GM23338 (cell line): ENCODE measurements around the gene DNAJC11. TPM values are rescaled to one million over a fixed set of nuclear protein-coding genes. Genes with fewer than 3 reads are reported as not detected.

Source experiments
- ATAC-seq: fragments of 200-7000 bp; cut with Tn5 transposase; 3 replicates; pipeline ENCODE4 v1.9.1; 2020
- DNase-seq: peaks from one replicate; pipeline ENCODE4 v3.0.0-alpha.2; 2015; ENCODE audit warnings: low spot score
- H2AFZ ChIP-seq: fragments of 200-600 bp; sonication (generic); 2 replicates; pipeline ENCODE4 v1.8.0; 2016; ENCODE audit warnings: antibody characterized with exemption, mild to moderate bottlenecking, moderate library complexity
- H3F3A ChIP-seq: fragments of 200-600 bp; sonication (generic); replicated peaks from 2 replicates; pipeline ENCODE4 v1.8.0; 2017; ENCODE audit warnings: antibody characterized with exemption, mixed run types, low read depth
- H3K27ac ChIP-seq: fragments of 200-600 bp; sonication (generic); 2 replicates; pipeline ENCODE4 v1.6.1; 2016; ENCODE audit warnings: low read depth
- H3K27me3 ChIP-seq: fragments of 200-600 bp; sonication (generic); 2 replicates; pipeline ENCODE4 v1.8.0; 2016; ENCODE audit warnings: mild to moderate bottlenecking, mixed run types, moderate library complexity; ENCODE audit not compliant: insufficient read depth
- H3K36me3 ChIP-seq: fragments of 200-600 bp; sonication (generic); 2 replicates; pipeline ENCODE4 v1.8.0; 2016; ENCODE audit warnings: mild to moderate bottlenecking; ENCODE audit not compliant: insufficient read depth
- H3K4me1 ChIP-seq: fragments of 200-600 bp; sonication (generic); 2 replicates; pipeline ENCODE4 v1.8.0; 2016; ENCODE audit warnings: mild to moderate bottlenecking, moderate library complexity; ENCODE audit not compliant: insufficient read depth
- H3K4me2 ChIP-seq: fragments of 200-600 bp; sonication (generic); 2 replicates; pipeline ENCODE4 v1.7.1; 2017; ENCODE audit warnings: mixed run types
- H3K4me3 ChIP-seq: fragments of 200-600 bp; sonication (generic); 2 replicates; pipeline ENCODE4 v1.6.1; 2016; ENCODE audit warnings: mixed run types
- H3K79me2 ChIP-seq: fragments of 200-600 bp; sonication (generic); replicated peaks from 2 replicates; pipeline ENCODE4 v1.8.0; 2017; ENCODE audit warnings: mild to moderate bottlenecking; ENCODE audit not compliant: insufficient read depth
- H3K9me2 ChIP-seq: fragments of 200-600 bp; sonication (generic); 2 replicates; pipeline ENCODE4 v1.8.0; 2017; ENCODE audit not compliant: insufficient read depth
- H4K20me1 ChIP-seq: fragments of 200-600 bp; sonication (generic); replicated peaks from 2 replicates; pipeline ENCODE4 v1.8.0; 2017; ENCODE audit warnings: mild to moderate bottlenecking; ENCODE audit not compliant: insufficient read depth
- H3K27ac Mint-ChIP-seq: 2 replicates; pipeline ENCODE4 v1.8.0; 2020; ENCODE audit warnings: inconsistent platforms, mild to moderate bottlenecking, moderate library complexity, mixed read lengths
- H3K27me3 Mint-ChIP-seq: 3 replicates; pipeline ENCODE4 v1.8.0; 2022; ENCODE audit warnings: low read depth, mild to moderate bottlenecking, moderate library complexity, mixed read lengths, inconsistent platforms; ENCODE audit not compliant: insufficient read depth, poor library complexity
- H3K36me3 Mint-ChIP-seq: 3 replicates; pipeline ENCODE4 v1.8.0; 2021; ENCODE audit warnings: low read depth, mild to moderate bottlenecking, inconsistent platforms, moderate library complexity, mixed read lengths
- H3K4me1 Mint-ChIP-seq: 3 replicates; pipeline ENCODE4 v1.8.0; 2020; ENCODE audit warnings: mild to moderate bottlenecking, inconsistent platforms, mixed read lengths
- H3K4me3 Mint-ChIP-seq: 3 replicates; pipeline ENCODE4 v1.8.0; 2021; ENCODE audit warnings: moderate library complexity, mild to moderate bottlenecking, inconsistent platforms, mixed read lengths
- H3K9me3 Mint-ChIP-seq: 3 replicates; pipeline ENCODE4 v1.8.0; 2020; ENCODE audit warnings: moderate library complexity, mild to moderate bottlenecking, inconsistent platforms, mixed read lengths
- CREB1 ChIP-seq: fragments of 250-450 bp; sonication (Bioruptor Pico); IDR thresholded peaks from 2 replicates; pipeline ENCODE4 v1.5.0; 2020; ENCODE audit warnings: low read depth, mild to moderate bottlenecking, moderate library complexity
- EZH2 ChIP-seq: fragments of 200-600 bp; sonication (generic); IDR thresholded peaks from one replicate; pipeline ENCODE4 v1.8.0; 2017; ENCODE audit warnings: antibody characterized with exemption, mild to moderate bottlenecking, low read depth; ENCODE audit not compliant: unreplicated experiment
- EZH2phosphoT487 ChIP-seq: fragments of 200-600 bp; sonication (generic); IDR thresholded peaks from one replicate; pipeline ENCODE4 v1.8.1; 2018; ENCODE audit warnings: antibody characterized with exemption; ENCODE audit not compliant: unreplicated experiment
- JUNB ChIP-seq: IDR thresholded peaks from one replicate; pipeline ENCODE4 v1.6.1; 2016; ENCODE audit warnings: antibody characterized with exemption; ENCODE audit not compliant: unreplicated experiment
- NANOG ChIP-seq: IDR thresholded peaks from 2 replicates; pipeline ENCODE4 v1.6.1; 2016; ENCODE audit warnings: antibody characterized with exemption, borderline replicate concordance
- POLR2AphosphoS5 ChIP-seq: IDR thresholded peaks from 2 replicates; pipeline ENCODE4 v1.6.1; 2016; ENCODE audit warnings: antibody characterized with exemption, low read depth
- STAT1 ChIP-seq: IDR thresholded peaks from one replicate; pipeline ENCODE4 v1.6.1; 2016; ENCODE audit warnings: antibody characterized with exemption; ENCODE audit not compliant: unreplicated experiment
- ZNF331 ChIP-seq: fragments of 250-450 bp; sonication (Bioruptor Pico); IDR thresholded peaks from 2 replicates; pipeline ENCODE4 v1.5.0; 2020; ENCODE audit warnings: low read depth, mild to moderate bottlenecking, moderate library complexity
- polyA plus RNA-seq: library from polyadenylated mRNA; unstranded; fragments of >200 nt; fragmentation: Nextera tagmentation; extraction: Ambion mirVana; gene quantifications from 2 replicates; pipeline ENCODE4 v1.2.1, GENCODE V29; 2016
- total RNA-seq: library from RNA; depleted of rRNA; stranded (reverse); fragments of >200 nt; shearing (Covaris generic); gene quantifications from 2 replicates; pipeline ENCODE4 v1.2.3, GENCODE V29; 2014
- TF ChIP-seq, protein P1 (sequence below): fragments of 250-450 bp; sonication (Bioruptor Pico); IDR thresholded peaks from 2 replicates; pipeline ENCODE4 v1.5.0; 2020; ENCODE audit warnings: mild to moderate bottlenecking, moderate library complexity
- TF ChIP-seq, protein P2 (sequence below), 2 experiments: fragments of 200-600 bp in 1 of 2; sonication (generic) in 1 of 2; conservative IDR thresholded peaks; 2 replicates each; pipeline versions ENCODE4 v1.5.1 to v1.6.1; 2016 to 2017; ENCODE audit warnings: antibody characterized with exemption in 2 of 2, low read depth in 2 of 2, mild to moderate bottlenecking in 2 of 2, moderate library complexity in 1 of 2

Gene DNAJC11
- total and polyA plus RNA-seq, 2 experiments from 2014 or later = 48.4 to 67.2 TPM

DNA sequence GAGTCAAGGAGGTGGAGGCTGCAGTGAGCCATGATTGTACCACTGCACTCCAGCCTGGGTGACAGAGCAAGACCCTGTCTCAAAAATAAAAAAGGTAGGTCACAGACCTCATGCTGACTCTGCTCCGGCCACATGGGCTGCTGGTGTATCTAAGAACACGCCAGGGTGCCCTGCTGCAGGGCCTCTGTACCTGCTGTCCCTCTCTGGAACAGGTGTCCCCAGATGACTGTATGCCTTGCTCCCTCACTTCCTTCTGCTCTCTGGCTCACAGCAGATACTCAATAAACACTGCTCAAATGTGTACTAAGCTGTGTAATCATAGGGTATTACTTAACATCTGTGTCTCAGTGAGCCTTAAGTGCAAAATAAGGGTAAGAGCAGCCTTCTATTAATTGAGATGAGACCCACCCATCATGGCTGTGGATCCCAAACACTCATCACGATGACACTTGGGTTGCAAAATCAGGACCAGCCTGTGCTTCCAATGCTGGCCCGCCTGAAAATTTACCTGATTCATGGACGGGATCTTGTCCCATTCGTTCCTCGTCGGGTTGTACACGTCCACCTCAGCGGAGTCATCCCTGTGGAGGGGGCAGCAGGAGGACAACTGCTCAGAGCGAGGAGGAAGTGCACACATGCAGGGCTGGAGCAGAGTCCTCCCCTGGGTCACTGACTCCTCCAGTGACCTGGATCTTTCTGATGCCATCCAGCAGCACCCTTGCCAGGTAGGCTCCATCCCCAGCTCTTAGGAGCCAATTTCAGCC is 106.5 kb downstream of the DNAJC11 start:
- ATAC-seq (no peak), DNase-seq (no peak)
- Mint-ChIP-seq H3K4me1 (peaks cover 7% of the 10 kb centered on the region; the same call in 2 of the 3 replicates), H3K9me3 (no peaks in the 10 kb centered on the region), H3K4me3 (no peak overlapping the region), H3K36me3 (peaks cover 65% of the 10 kb centered on the region), H3K27me3 (peaks cover 7% of the 10 kb centered on the region), H3K27ac (no peak overlapping the region)
- Histone ChIP-seq H3K9me2 (no peaks in the 10 kb centered on the region), H3K4me2 (no peak overlapping the region), H3F3A (0 out of 2 replicates have a peak, but pooled peaks cover 4% of the 10 kb centered on the region), H3K27ac (no peak overlapping the region), H3K79me2 (peaks cover 39% of the 10 kb centered on the region), H3K4me3 (no peak overlapping the region), H3K27me3 (no peaks in the 10 kb centered on the region), H4K20me1 (peaks cover 48% of the 10 kb centered on the region; the same call in 1 of the 2 replicates), H3K36me3 (peaks cover 9% of the 10 kb centered on the region), H2AFZ (no peak overlapping the region), H3K4me1 (peaks cover 3% of the 10 kb centered on the region)
- TF ChIP-seq POLR2AphosphoS5 (no peak), ZNF331 (no peak), STAT1 (no peak)

DNA sequence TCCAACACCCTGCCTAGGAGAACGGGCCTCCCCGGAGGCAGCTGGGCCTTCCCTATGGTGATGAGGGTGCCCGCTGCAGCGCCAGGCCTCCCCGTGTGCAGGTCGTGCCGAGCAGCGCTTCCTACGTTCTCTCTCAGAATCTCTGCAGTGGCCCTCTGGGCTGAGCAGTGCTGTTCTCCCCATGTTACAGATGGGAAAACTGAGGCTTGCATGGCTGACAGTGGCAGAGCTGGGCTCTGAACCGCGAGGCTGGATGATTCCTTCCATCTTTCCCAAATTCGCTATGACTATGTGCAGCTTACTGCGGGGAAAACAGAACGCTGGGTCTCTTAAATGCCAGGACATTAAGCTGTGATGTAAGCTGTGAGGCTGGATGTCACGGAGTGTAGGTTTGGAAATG is 107.8 kb downstream of the DNAJC11 start:
- ATAC-seq (no peak), DNase-seq (no peak)
- Histone ChIP-seq H3K4me2 (no peak overlapping the region), H3K9me2 (no peaks in the 10 kb centered on the region), H3F3A (peaks cover 14% of the 10 kb centered on the region; the same call in 1 of the 2 replicates), H3K27me3 (no peaks in the 10 kb centered on the region), H3K27ac (no peak overlapping the region), H3K36me3 (peaks cover 9% of the 10 kb centered on the region), H3K79me2 (peaks cover 25% of the 10 kb centered on the region), H4K20me1 (peaks cover 40% of the 10 kb centered on the region; the same call in 1 of the 2 replicates), H3K4me3 (no peak overlapping the region), H3K4me1 (no peaks in the 10 kb centered on the region), H2AFZ (no peak overlapping the region)
- Mint-ChIP-seq H3K4me3 (no peak overlapping the region), H3K9me3 (no peaks in the 10 kb centered on the region), H3K27me3 (peaks cover 14% of the 10 kb centered on the region), H3K36me3 (peaks cover 62% of the 10 kb centered on the region), H3K4me1 (no peaks in the 10 kb centered on the region), H3K27ac (no peak overlapping the region)
- TF ChIP-seq NANOG = no peak
- TF ChIP-seq, protein P1, sequence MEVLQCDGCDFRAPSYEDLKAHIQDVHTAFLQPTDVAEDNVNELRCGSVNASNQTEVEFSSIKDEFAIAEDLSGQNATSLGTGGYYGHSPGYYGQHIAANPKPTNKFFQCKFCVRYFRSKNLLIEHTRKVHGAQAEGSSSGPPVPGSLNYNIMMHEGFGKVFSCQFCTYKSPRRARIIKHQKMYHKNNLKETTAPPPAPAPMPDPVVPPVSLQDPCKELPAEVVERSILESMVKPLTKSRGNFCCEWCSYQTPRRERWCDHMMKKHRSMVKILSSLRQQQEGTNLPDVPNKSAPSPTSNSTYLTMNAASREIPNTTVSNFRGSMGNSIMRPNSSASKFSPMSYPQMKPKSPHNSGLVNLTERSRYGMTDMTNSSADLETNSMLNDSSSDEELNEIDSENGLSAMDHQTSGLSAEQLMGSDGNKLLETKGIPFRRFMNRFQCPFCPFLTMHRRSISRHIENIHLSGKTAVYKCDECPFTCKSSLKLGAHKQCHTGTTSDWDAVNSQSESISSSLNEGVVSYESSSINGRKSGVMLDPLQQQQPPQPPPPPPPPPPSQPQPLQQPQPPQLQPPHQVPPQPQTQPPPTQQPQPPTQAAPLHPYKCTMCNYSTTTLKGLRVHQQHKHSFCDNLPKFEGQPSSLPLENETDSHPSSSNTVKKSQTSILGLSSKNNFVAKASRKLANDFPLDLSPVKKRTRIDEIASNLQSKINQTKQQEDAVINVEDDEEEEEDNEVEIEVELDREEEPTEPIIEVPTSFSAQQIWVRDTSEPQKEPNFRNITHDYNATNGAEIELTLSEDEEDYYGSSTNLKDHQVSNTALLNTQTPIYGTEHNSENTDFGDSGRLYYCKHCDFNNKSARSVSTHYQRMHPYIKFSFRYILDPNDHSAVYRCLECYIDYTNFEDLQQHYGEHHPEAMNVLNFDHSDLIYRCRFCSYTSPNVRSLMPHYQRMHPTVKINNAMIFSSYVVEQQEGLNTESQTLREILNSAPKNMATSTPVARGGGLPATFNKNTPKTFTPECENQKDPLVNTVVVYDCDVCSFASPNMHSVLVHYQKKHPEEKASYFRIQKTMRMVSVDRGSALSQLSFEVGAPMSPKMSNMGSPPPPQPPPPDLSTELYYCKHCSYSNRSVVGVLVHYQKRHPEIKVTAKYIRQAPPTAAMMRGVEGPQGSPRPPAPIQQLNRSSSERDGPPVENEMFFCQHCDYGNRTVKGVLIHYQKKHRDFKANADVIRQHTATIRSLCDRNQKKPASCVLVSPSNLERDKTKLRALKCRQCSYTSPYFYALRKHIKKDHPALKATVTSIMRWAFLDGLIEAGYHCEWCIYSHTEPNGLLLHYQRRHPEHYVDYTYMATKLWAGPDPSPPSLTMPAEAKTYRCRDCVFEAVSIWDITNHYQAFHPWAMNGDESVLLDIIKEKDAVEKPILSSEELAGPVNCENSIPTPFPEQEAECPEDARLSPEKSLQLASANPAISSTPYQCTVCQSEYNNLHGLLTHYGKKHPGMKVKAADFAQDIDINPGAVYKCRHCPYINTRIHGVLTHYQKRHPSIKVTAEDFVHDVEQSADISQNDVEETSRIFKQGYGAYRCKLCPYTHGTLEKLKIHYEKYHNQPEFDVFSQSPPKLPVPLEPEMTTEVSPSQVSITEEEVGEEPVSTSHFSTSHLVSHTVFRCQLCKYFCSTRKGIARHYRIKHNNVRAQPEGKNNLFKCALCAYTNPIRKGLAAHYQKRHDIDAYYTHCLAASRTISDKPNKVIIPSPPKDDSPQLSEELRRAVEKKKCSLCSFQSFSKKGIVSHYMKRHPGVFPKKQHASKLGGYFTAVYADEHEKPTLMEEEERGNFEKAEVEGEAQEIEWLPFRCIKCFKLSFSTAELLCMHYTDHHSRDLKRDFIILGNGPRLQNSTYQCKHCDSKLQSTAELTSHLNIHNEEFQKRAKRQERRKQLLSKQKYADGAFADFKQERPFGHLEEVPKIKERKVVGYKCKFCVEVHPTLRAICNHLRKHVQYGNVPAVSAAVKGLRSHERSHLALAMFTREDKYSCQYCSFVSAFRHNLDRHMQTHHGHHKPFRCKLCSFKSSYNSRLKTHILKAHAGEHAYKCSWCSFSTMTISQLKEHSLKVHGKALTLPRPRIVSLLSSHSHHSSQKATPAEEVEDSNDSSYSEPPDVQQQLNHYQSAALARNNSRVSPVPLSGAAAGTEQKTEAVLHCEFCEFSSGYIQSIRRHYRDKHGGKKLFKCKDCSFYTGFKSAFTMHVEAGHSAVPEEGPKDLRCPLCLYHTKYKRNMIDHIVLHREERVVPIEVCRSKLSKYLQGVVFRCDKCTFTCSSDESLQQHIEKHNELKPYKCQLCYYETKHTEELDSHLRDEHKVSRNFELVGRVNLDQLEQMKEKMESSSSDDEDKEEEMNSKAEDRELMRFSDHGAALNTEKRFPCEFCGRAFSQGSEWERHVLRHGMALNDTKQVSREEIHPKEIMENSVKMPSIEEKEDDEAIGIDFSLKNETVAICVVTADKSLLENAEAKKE (CRISPR knock-in tag) = no peak
- TF ChIP-seq CREB1 (CRISPR knock-in tag) = no peak
- TF ChIP-seq EZH2phosphoT487 = no peak
- TF ChIP-seq POLR2AphosphoS5 = no peak
- TF ChIP-seq, protein P2, sequence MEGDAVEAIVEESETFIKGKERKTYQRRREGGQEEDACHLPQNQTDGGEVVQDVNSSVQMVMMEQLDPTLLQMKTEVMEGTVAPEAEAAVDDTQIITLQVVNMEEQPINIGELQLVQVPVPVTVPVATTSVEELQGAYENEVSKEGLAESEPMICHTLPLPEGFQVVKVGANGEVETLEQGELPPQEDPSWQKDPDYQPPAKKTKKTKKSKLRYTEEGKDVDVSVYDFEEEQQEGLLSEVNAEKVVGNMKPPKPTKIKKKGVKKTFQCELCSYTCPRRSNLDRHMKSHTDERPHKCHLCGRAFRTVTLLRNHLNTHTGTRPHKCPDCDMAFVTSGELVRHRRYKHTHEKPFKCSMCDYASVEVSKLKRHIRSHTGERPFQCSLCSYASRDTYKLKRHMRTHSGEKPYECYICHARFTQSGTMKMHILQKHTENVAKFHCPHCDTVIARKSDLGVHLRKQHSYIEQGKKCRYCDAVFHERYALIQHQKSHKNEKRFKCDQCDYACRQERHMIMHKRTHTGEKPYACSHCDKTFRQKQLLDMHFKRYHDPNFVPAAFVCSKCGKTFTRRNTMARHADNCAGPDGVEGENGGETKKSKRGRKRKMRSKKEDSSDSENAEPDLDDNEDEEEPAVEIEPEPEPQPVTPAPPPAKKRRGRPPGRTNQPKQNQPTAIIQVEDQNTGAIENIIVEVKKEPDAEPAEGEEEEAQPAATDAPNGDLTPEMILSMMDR (conservative IDR thresholded peaks at IDR 0.05; ENCODE audit: low read depth in 2 of 2) = no peak
- no peak for TF ChIP-seq JUNB
- TF ChIP-seq EZH2 = no peak
